Cortex of kidney (tissue), 1 donor: ENCODE measurements around the gene CRYAB.

Source experiments
- DNase-seq: peaks from one replicate; lab custom pipeline; 2025; lab: John Stamatoyannopoulos, UW

Gene CRYAB

GRCh38 chr11:111911563-111912401 lies at the start of gene CRYAB:
Gene CRYAB (minus strand): TSS chr11:111911770. CDS start chr11:111911724, 46 bp downstream.
- DNase-seq = peak; percentile 25

GRCh38 chr11:111960916-111961315 lies 49.3 kb upstream of the CRYAB start:
- DNase-seq = no peak

- DNase-seq = no peak
These were observed 46.3 kb upstream of the CRYAB start for GRCh38 chr11:111957663-111958444.

GRCh38 chr11:111954154-111954553 lies 42.6 kb upstream of the CRYAB start:
- DNase-seq = no peak

- DNase-seq = no peak
These were observed 40.0 kb upstream of the CRYAB start for GRCh38 chr11:111951565-111951964.

GRCh38 chr11:111949519-111950426 lies 38.2 kb upstream of the CRYAB start:
- DNase-seq = no peak

GRCh38 chr11:111947143-111947542 lies 35.6 kb upstream of the CRYAB start:
- DNase-seq = no peak

- no peak for DNase-seq
These were observed 34.9 kb upstream of the CRYAB start for GRCh38 chr11:111946499-111946898.

GRCh38 chr11:111945198-111945597 lies 33.6 kb upstream of the CRYAB start:
- no peak for DNase-seq

- no peak for DNase-seq
These were observed 33.1 kb upstream of the CRYAB start for GRCh38 chr11:111944651-111945051.

- DNase-seq = no peak
These were observed 32.6 kb upstream of the CRYAB start for GRCh38 chr11:111944139-111944538.

- no peak for DNase-seq
These were observed 31.3 kb upstream of the CRYAB start for GRCh38 chr11:111942829-111943228.

- DNase-seq = no peak
These were observed 30.4 kb upstream of the CRYAB start for GRCh38 chr11:111941963-111942362.

- DNase-seq = no peak
These were observed 28.4 kb upstream of the CRYAB start for GRCh38 chr11:111939836-111940604.

GRCh38 chr11:111938687-111939160 lies 27.2 kb upstream of the CRYAB start:
- DNase-seq = no peak

- DNase-seq = no peak
These were observed 26.3 kb upstream of the CRYAB start for GRCh38 chr11:111937844-111938243.

- DNase-seq = no peak
These were observed 25.8 kb upstream of the CRYAB start for GRCh38 chr11:111937461-111937769.

- no peak for DNase-seq
These were observed 24.5 kb upstream of the CRYAB start for GRCh38 chr11:111936040-111936540.

GRCh38 chr11:111935317-111936039 lies 23.9 kb upstream of the CRYAB start:
- DNase-seq = no peak

- no peak for DNase-seq
These were observed 22.7 kb upstream of the CRYAB start for GRCh38 chr11:111934306-111934705.
